CD4-positive, alpha-beta memory T cell (primary cell): ENCODE results near the gene CASP3. TPM values are rescaled to one million over a fixed set of nuclear protein-coding genes. Genes with fewer than 3 reads are reported as not detected.

Source experiments
- CTCF ChIA-PET: fragments of 350-600 bp; sonication (Branson Sonifier 250); formaldehyde crosslinking; loops from one replicate; lab custom pipeline; 2021; ENCODE audit warnings: inconsistent platforms; ENCODE audit not compliant: partially characterized antibody; lab: Charles Lee
- POLR2A ChIA-PET: fragments of 350-600 bp; sonication (Branson Sonifier 250); formaldehyde crosslinking; loops from one replicate; lab custom pipeline; 2021; ENCODE audit not compliant: partially characterized antibody; lab: Charles Lee
- DNase-seq, 5 donors: peaks; one replicate each; pipeline versions ENCODE4 v3.0.0 to v3.0.0-alpha.2; 2020 to 2022; ENCODE audit warnings: mixed read lengths in 1 of 5
- H3K27ac ChIP-seq: one replicate; pipeline ENCODE4 v1.7.0; 2013; ENCODE audit warnings: low read depth, low read length
- H3K27me3 ChIP-seq: 2 replicates; pipeline ENCODE4 v1.7.0; 2013; ENCODE audit warnings: mild to moderate bottlenecking, low read length, moderate library complexity; ENCODE audit not compliant: insufficient read depth
- H3K36me3 ChIP-seq: 2 replicates; pipeline ENCODE4 v1.7.0; 2013; ENCODE audit warnings: mild to moderate bottlenecking, low read length, moderate library complexity; ENCODE audit not compliant: insufficient read depth
- H3K4me1 ChIP-seq: 2 replicates; pipeline ENCODE4 v1.7.0; 2013; ENCODE audit warnings: mild to moderate bottlenecking, low read length, moderate library complexity; ENCODE audit not compliant: insufficient read depth
- H3K4me3 ChIP-seq, 2 donors: one replicate each; pipeline ENCODE4 v1.7.0; 2013; ENCODE audit warnings: low read length in 2 of 2, mild to moderate bottlenecking in 1 of 2
- H3K9me3 ChIP-seq, 2 donors: one replicate each; pipeline ENCODE4 v1.7.0; 2013; ENCODE audit warnings: low read length in 2 of 2, control low read depth in 1 of 2; ENCODE audit not compliant: control insufficient read depth in 1 of 2
- H3K27ac Mint-ChIP-seq, 7 donors: one replicate each; pipeline ENCODE4 v1.8.0; 2020 to 2021; ENCODE audit warnings: mixed read lengths in 7 of 7, mild to moderate bottlenecking in 6 of 7, inconsistent platforms in 3 of 7, moderate library complexity in 3 of 7
- H3K27me3 Mint-ChIP-seq, 2 donors: one replicate each; pipeline ENCODE4 v1.8.0; 2020 to 2021; ENCODE audit warnings: mixed read lengths in 2 of 2
- H3K36me3 Mint-ChIP-seq, 2 donors: one replicate each; pipeline ENCODE4 v1.8.0; 2020 to 2021; ENCODE audit warnings: mixed read lengths in 2 of 2, inconsistent platforms in 1 of 2, mild to moderate bottlenecking in 1 of 2
- H3K4me1 Mint-ChIP-seq, 4 donors: one replicate each; pipeline ENCODE4 v1.8.0; 2020 to 2021; ENCODE audit warnings: mixed read lengths in 4 of 4, mild to moderate bottlenecking in 1 of 4
- H3K4me3 Mint-ChIP-seq, 8 donors: one replicate each; pipeline ENCODE4 v1.8.0; 2020 to 2021; ENCODE audit warnings: mixed read lengths in 8 of 8, mild to moderate bottlenecking in 7 of 8, moderate library complexity in 6 of 8, inconsistent platforms in 3 of 8
- H3K9me3 Mint-ChIP-seq, 8 donors: one replicate each; pipeline ENCODE4 v1.8.0; 2020 to 2021; ENCODE audit warnings: mixed read lengths in 8 of 8, mild to moderate bottlenecking in 5 of 8, inconsistent platforms in 3 of 8, moderate library complexity in 1 of 8
- intact Hi-C: fragments of 100-400 bp; cut with micrococcal nuclease; formaldehyde crosslinking; loops from one replicate; pipeline ENCODE4 v1.15.1; 2023
- polyA plus RNA-seq, 2 donors: library from polyadenylated mRNA; unstranded; fragments of 300-500 nt; fragmentation: Illumina TruSeq; gene quantifications; one replicate each; pipeline ENCODE4 v1.2.3, GENCODE V29; 2021
- total RNA-seq, 2 experiments: library from RNA; stranded (reverse); gene quantifications; one replicate each; pipeline ENCODE4 v1.2.3, GENCODE V29; 2021

CASP3 gene
- total and polyA plus RNA-seq, 4 experiments from 2014 or later = 4.1 to 24.9 (median 12.6) TPM

GRCh38 chr4:184590196-184590595 lies 59.1 kb downstream of the CASP3 start:
- Histone ChIP-seq H3K4me3 (no peak overlapping the region), H3K36me3 (no peaks in the 10 kb centered on the region), H3K9me3 (no peaks in the 10 kb centered on the region), H3K4me1 (no peaks in the 10 kb centered on the region), H3K27ac (no peak overlapping the region), H3K27me3 (no peaks in the 10 kb centered on the region)
- no peaks in the 10 kb centered on the region for H3K27me3 Mint-ChIP-seq
- H3K36me3 Mint-ChIP-seq = no peaks in the 10 kb centered on the region
- POLR2A ChIA-PET = no interaction called here
- DNase-seq = no peak
- peaks cover 0 to 2% (median 0%) of the 10 kb centered on the region in 8 donors for H3K9me3 Mint-ChIP-seq
- H3K4me3 Mint-ChIP-seq = no peak overlapping the region
- intact Hi-C loops = no loop called here
- H3K27ac Mint-ChIP-seq = peak overlapping the region in 1 of 7 donors; percentile 48
- CTCF ChIA-PET = no interaction called here
- H3K4me1 Mint-ChIP-seq = no peaks in the 10 kb centered on the region

- intact Hi-C loops = no loop called here
- DNase-seq = no peak
- Histone ChIP-seq H3K4me3 (no peak overlapping the region), H3K4me1 (peaks cover 7% of the 10 kb centered on the region), H3K36me3 (no peaks in the 10 kb centered on the region), H3K9me3 (no peaks in the 10 kb centered on the region), H3K27me3 (no peaks in the 10 kb centered on the region), H3K27ac (no peak overlapping the region)
- ChIA-PET POLR2A (no interaction called here), CTCF (no interaction called here)
- no peaks in the 10 kb centered on the region for H3K9me3 Mint-ChIP-seq
- no peaks in the 10 kb centered on the region for H3K27me3 Mint-ChIP-seq
- peaks cover 5 to 7% (median 6%) of the 10 kb centered on the region in 4 donors for H3K4me1 Mint-ChIP-seq
- no peak overlapping the region for H3K4me3 Mint-ChIP-seq
- no peaks in the 10 kb centered on the region for H3K36me3 Mint-ChIP-seq
- H3K27ac Mint-ChIP-seq = no peak overlapping the region
These were observed 60.4 kb downstream of the CASP3 start for GRCh38 chr4:184588893-184589292.

GRCh38 chr4:184587701-184588100 lies 61.5 kb downstream of the CASP3 start:
- Histone ChIP-seq H3K4me3 (no peak overlapping the region), H3K27ac (no peak overlapping the region), H3K4me1 (peaks cover 11% of the 10 kb centered on the region), H3K27me3 (no peaks in the 10 kb centered on the region), H3K36me3 (no peaks in the 10 kb centered on the region), H3K9me3 (no peaks in the 10 kb centered on the region)
- CTCF ChIA-PET = no interaction called here
- no peaks in the 10 kb centered on the region for H3K36me3 Mint-ChIP-seq
- H3K4me1 Mint-ChIP-seq = peaks cover 11 to 14% (median 12%) of the 10 kb centered on the region in 4 donors
- intact Hi-C loops = no loop called here
- H3K4me3 Mint-ChIP-seq = no peak overlapping the region
- H3K9me3 Mint-ChIP-seq = no peaks in the 10 kb centered on the region
- no peak for DNase-seq
- POLR2A ChIA-PET = no interaction called here
- H3K27ac Mint-ChIP-seq = no peak overlapping the region
- H3K27me3 Mint-ChIP-seq = no peaks in the 10 kb centered on the region

- DNase-seq = no peak
- Histone ChIP-seq H3K4me3 (no peak overlapping the region), H3K9me3 (no peaks in the 10 kb centered on the region), H3K27me3 (no peaks in the 10 kb centered on the region), H3K27ac (no peak overlapping the region), H3K36me3 (no peaks in the 10 kb centered on the region), H3K4me1 (peaks cover 11% of the 10 kb centered on the region)
- Mint-ChIP-seq H3K9me3 (no peaks in the 10 kb centered on the region), H3K36me3 (no peaks in the 10 kb centered on the region), H3K4me3 (no peak overlapping the region), H3K27ac (peak overlapping the region in 1 of 7 donors; percentile 68), H3K27me3 (no peaks in the 10 kb centered on the region), H3K4me1 (peaks cover 11 to 14% (median 12%) of the 10 kb centered on the region in 4 donors)
- ChIA-PET CTCF (no interaction called here), POLR2A (no interaction called here)
- intact Hi-C loops = no loop called here
These were observed 62.0 kb downstream of the CASP3 start for GRCh38 chr4:184587221-184587620.

GRCh38 chr4:184583738-184584502 lies 65.3 kb downstream of the CASP3 start:
- Mint-ChIP-seq H3K36me3 (no peaks in the 10 kb centered on the region), H3K4me1 (peaks cover 11 to 14% (median 12%) of the 10 kb centered on the region in 4 donors), H3K27ac (peak overlapping the region; percentile 13 to 87 (median 77)), H3K27me3 (no peaks in the 10 kb centered on the region), H3K9me3 (peaks cover 0 to 11% (median 7%) of the 10 kb centered on the region in 8 donors), H3K4me3 (peak overlapping the region in 5 of 8 donors; percentile 1 to 40 (median 13))
- CTCF ChIA-PET = interaction anchor here (2.3 kb wide), 1 partner anchor 320 kb away, joined by 5 read pairs; no protein-coding TSS in a partner anchor
- no peak overlapping the region for H3K27ac ChIP-seq
- H3K4me3 ChIP-seq = no peak overlapping the region
- no peaks in the 10 kb centered on the region for H3K9me3 ChIP-seq
- peaks cover 11% of the 10 kb centered on the region for H3K4me1 ChIP-seq
- H3K36me3 ChIP-seq = no peaks in the 10 kb centered on the region
- intact Hi-C loops = no loop called here
- POLR2A ChIA-PET = interaction anchor here (0.6 kb wide), 1 partner anchor 114 kb away, joined by 3 read pairs; no protein-coding TSS in a partner anchor
- DNase-seq = peak; percentile 9 to 44 (median 11)
- no peaks in the 10 kb centered on the region for H3K27me3 ChIP-seq

Other genes starting within 250 kb of the CASP3 start
- gene IRF2, start 174.9 kb downstream of the CASP3 start, total RNA-seq = 10 to 100 TPM; 66.7 to 70.4 TPM
- 10 to 100 TPM; 72.6 to 87.2 TPM for gene IRF2, start 174.9 kb downstream of the CASP3 start, polyA plus RNA-seq
- gene PRIMPOL, start 291 bp upstream of the CASP3 start, total RNA-seq = 10 to 100 TPM; 20.2 to 23.2 TPM
- gene PRIMPOL, start 291 bp upstream of the CASP3 start, polyA plus RNA-seq = 10 to 100 TPM; 14.0 to 21.5 TPM
- 1 to 10 TPM; 2.1 to 2.2 TPM for gene CENPU, start 84.6 kb upstream of the CASP3 start, total RNA-seq
- 1 to 10 TPM; 4.2 to 4.6 TPM for gene CENPU, start 84.6 kb upstream of the CASP3 start, polyA plus RNA-seq
- 10 to 100 TPM; 11.5 to 12.9 TPM for gene ACSL1, start 176.5 kb upstream of the CASP3 start, total RNA-seq
- 1 to 10 TPM; 4.0 to 6.8 TPM for gene ACSL1, start 176.5 kb upstream of the CASP3 start, polyA plus RNA-seq